ENCODE results near the gene CEACAM5. TPM values are rescaled to one million over a fixed set of nuclear protein-coding genes. Genes with fewer than 3 reads are reported as not detected.

The CEACAM5 gene
- total RNA-seq, 1 donor from 2014 or later: not detected

GRCh38 chr19:41776700-41777099 lies 68.3 kb downstream of the CEACAM5 start:
- no peak overlapping the region for H3K4me3 ChIP-seq (ENCODE audit: low read depth, low read length)
- no peak for TF ChIP-seq CTCF (IDR thresholded peaks at IDR 0.05; ENCODE audit: insufficient read depth, low read length, poor library complexity, severe bottlenecking)
- no peaks in the 10 kb centered on the region for H3K36me3 ChIP-seq (ENCODE audit: control insufficient read depth, insufficient read depth, low read length)
- H3K27me3 ChIP-seq (ENCODE audit: control insufficient read depth, insufficient read depth, low read length): no peaks in the 10 kb centered on the region
- no peak for DNase-seq (ENCODE audit: low read depth)

Other genes with a start within 250 kb of the CEACAM5 start
- not detected in 2 replicates for gene CEACAM21, start 132.5 kb upstream of the CEACAM5 start, total RNA-seq
- gene CEACAM4, start 81.6 kb upstream of the CEACAM5 start, total RNA-seq: not detected in 2 replicates
- gene CEACAM7, start 20.4 kb upstream of the CEACAM5 start, total RNA-seq: not detected in 2 replicates
- 0.13 TPM in 1 of 2 replicates, not detected in the other for gene CEACAM6, start 46.9 kb downstream of the CEACAM5 start, total RNA-seq
- gene CEACAM3, start 88.0 kb downstream of the CEACAM5 start, total RNA-seq: not detected in 2 replicates
- not detected in 2 replicates for gene LYPD4, start 136.1 kb downstream of the CEACAM5 start, total RNA-seq
- not detected in 2 replicates for gene DMRTC2, start 136.4 kb downstream of the CEACAM5 start, total RNA-seq
- gene RPS19, start 151.6 kb downstream of the CEACAM5 start, total RNA-seq: 1,699 and 2,835 TPM in 2 replicates
- 0.27 TPM in 1 of 2 replicates, not detected in the other for gene CD79A, start 168.7 kb downstream of the CEACAM5 start, total RNA-seq
- gene ARHGEF1, start 174.6 kb downstream of the CEACAM5 start, total RNA-seq: 72.2 and 81.5 TPM in 2 replicates
- not detected in 2 replicates for gene ERFL, start 219.8 kb downstream of the CEACAM5 start, total RNA-seq

Measured in kidney epithelial cell (primary cell).